Uterus (tissue), 4 donors: Measurements from ENCODE around the gene PVR. TPM values are rescaled to one million over a fixed set of nuclear protein-coding genes. Genes with fewer than 3 reads are reported as not detected.
"Not testable (repeated sequence)": the region's sequence is repeated elsewhere in the genome, so short reads cannot be mapped to it uniquely, and the experiment has no call there.

Source experiments
- DNase-seq, 2 donors: peaks; one replicate each; pipeline ENCODE4 v3.0.0-alpha.2; 2019 to 2020
- H3K27ac ChIP-seq, 2 donors: fragments of 200-600 bp; sonication (generic); 1 replicate in 1 of 2; 2 replicates in 1 of 2; pipeline ENCODE4 v1.5.1; 2016 to 2018
- H3K27me3 ChIP-seq, 2 donors: fragments of 200-600 bp; sonication (generic); one replicate each; pipeline ENCODE4 v1.5.1; 2018 to 2019; ENCODE audit warnings: control low read depth in 1 of 2
- H3K36me3 ChIP-seq, 2 donors: fragments of 200-600 bp; sonication (generic); one replicate each; pipeline ENCODE4 v1.5.1; 2019; ENCODE audit warnings: control low read depth in 1 of 2
- H3K4me1 ChIP-seq, 2 donors: fragments of 200-600 bp; sonication (generic); one replicate each; pipeline ENCODE4 v1.5.1; 2018 to 2019; ENCODE audit warnings: control low read depth in 1 of 2
- H3K4me3 ChIP-seq, 2 donors: fragments of 200-600 bp; sonication (generic); 1 replicate in 1 of 2; 2 replicates in 1 of 2; pipeline ENCODE4 v1.5.1; 2018 to 2019; ENCODE audit warnings: mild to moderate bottlenecking in 1 of 2
- H3K9me3 ChIP-seq, 2 donors: fragments of 200-600 bp; sonication (generic); one replicate each; pipeline ENCODE4 v1.5.1; 2019; ENCODE audit warnings: control low read depth in 1 of 2
- POLR2A ChIP-seq, 2 donors: fragments of 450-650 bp; IDR thresholded peaks; one replicate each; pipeline ENCODE4 v1.6.1; 2016; ENCODE audit warnings: antibody characterized with exemption in 2 of 2, mild to moderate bottlenecking in 1 of 2, moderate library complexity in 1 of 2
- intact Hi-C: fragments of 100-400 bp; cut with DNase I; formaldehyde crosslinking; loops from one replicate; pipeline ENCODE4 v1.15.1; 2023; ENCODE audit warnings: low total_unique reads
- total RNA-seq, 4 donors: library from RNA; depleted of rRNA in 3 of 4; stranded (reverse); fragments of >200 nt in 3 of 4; gene quantifications; one replicate each; pipeline versions ENCODE4 v1.1.0 to v1.2.4, GENCODE V29; 2014 to 2023
- TF ChIP-seq, protein P1 (sequence below), 4 experiments: fragments of 200-600 bp in 2 of 4; fragments of 450-650 bp in 2 of 4; sonication (generic) in 2 of 4; IDR thresholded peaks; one replicate each; pipeline ENCODE4 v1.5.1; 2016 to 2019; ENCODE audit warnings: antibody characterized with exemption in 4 of 4, mild to moderate bottlenecking in 2 of 4, moderate library complexity in 1 of 4
- donor health status: DM: yes; HTN: yes; CAD: no.

PVR gene
- total RNA-seq, 4 donors from 2014 or later, result 7.9 to 45.3 (median 28.0) TPM

DNA sequence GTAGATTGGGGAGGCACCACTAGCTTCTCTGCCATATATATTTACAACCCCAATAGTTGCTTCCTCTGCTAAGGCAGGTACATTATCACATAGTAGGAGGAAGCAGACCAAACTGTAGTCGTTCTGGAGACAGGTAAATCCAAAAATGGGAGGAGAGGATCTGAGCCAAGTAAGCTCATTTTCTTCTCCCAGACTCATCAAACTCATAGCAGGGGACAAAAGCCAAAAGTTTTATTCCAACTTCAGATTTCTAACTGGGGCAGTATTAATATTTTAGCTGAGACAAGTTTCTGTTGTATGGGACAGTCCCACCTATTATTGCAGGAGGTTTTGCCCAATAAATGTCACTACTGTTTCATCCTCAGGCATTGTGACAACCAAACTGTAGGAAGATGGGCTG lies 38.2 kb upstream of the PVR start:
- intact Hi-C loops, result no loop called here
- Histone ChIP-seq H3K36me3 (no peaks in the 10 kb centered on the region), H3K4me1 (no peaks in the 10 kb centered on the region), H3K4me3 (no peak overlapping the region), H3K27ac (no peak overlapping the region), H3K9me3 (no peaks in the 10 kb centered on the region), H3K27me3 (no peaks in the 10 kb centered on the region)
- DNase-seq, result no peak
- TF ChIP-seq POLR2A (IDR thresholded peaks at IDR 0.05), result no peak
- TF ChIP-seq, protein P1, sequence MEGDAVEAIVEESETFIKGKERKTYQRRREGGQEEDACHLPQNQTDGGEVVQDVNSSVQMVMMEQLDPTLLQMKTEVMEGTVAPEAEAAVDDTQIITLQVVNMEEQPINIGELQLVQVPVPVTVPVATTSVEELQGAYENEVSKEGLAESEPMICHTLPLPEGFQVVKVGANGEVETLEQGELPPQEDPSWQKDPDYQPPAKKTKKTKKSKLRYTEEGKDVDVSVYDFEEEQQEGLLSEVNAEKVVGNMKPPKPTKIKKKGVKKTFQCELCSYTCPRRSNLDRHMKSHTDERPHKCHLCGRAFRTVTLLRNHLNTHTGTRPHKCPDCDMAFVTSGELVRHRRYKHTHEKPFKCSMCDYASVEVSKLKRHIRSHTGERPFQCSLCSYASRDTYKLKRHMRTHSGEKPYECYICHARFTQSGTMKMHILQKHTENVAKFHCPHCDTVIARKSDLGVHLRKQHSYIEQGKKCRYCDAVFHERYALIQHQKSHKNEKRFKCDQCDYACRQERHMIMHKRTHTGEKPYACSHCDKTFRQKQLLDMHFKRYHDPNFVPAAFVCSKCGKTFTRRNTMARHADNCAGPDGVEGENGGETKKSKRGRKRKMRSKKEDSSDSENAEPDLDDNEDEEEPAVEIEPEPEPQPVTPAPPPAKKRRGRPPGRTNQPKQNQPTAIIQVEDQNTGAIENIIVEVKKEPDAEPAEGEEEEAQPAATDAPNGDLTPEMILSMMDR (IDR thresholded peaks at IDR 0.05), result no peak

DNA sequence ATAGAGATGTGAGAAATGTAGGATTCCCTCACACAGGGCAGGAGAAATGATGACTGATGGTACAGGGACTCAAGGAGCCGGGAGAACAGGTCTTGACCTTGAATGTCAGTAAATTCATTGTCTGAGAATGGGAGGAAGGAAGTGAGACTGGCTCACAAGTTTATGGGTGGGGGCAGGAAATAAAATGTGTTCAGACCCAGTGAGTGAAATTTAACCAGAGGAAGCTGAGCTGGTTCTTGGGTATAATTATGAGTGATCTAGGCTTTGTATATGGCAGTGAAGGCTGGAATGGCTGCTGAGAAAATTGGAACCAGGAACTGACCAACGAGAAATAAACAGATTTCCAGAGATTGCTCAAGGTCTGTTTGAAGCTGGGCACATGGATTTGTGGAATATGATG lies 36.7 kb upstream of the PVR start:
- no peak overlapping the region for H3K4me3 ChIP-seq
- DNase-seq, result peak in 1 of 2 donors; percentile 24
- H3K27me3 ChIP-seq, result no peaks in the 10 kb centered on the region
- no peaks in the 10 kb centered on the region for H3K9me3 ChIP-seq
- TF ChIP-seq POLR2A (IDR thresholded peaks at IDR 0.05), result no peak
- TF ChIP-seq, protein P1 (IDR thresholded peaks at IDR 0.05), result no peak
- H3K4me1 ChIP-seq, result no peaks in the 10 kb centered on the region
- no peak overlapping the region for H3K27ac ChIP-seq
- intact Hi-C loops, result no loop called here
- H3K36me3 ChIP-seq, result no peaks in the 10 kb centered on the region

DNA sequence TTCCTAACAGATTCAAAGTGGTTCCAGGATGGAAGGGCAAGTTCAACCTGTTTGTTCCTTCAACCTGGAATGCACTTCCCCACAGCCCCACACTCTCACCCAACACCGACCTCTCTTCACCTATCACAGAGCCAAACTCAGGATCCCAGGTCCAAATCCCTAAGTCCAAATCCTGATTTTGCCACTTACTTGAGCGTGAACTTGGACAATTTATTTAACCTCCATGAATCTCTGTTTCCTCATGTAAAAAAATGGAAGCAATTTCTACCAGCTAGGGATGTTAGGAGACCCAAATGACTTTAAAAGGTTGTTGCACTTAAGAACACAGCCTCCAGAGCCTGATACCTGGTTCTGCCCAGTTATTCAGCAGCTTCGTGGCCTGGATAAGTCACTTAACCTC lies 35.8 kb upstream of the PVR start:
- no peaks in the 10 kb centered on the region for H3K36me3 ChIP-seq
- no peaks in the 10 kb centered on the region for H3K4me1 ChIP-seq
- H3K27me3 ChIP-seq, result no peaks in the 10 kb centered on the region
- no peak for TF ChIP-seq POLR2A (IDR thresholded peaks at IDR 0.05)
- TF ChIP-seq, protein P1 (IDR thresholded peaks at IDR 0.05), result no peak
- DNase-seq, result no peak
- intact Hi-C loops, result no loop called here
- no peak overlapping the region for H3K4me3 ChIP-seq
- H3K27ac ChIP-seq, result no peak overlapping the region
- no peaks in the 10 kb centered on the region for H3K9me3 ChIP-seq

GRCh38 chr19:44608391-44608821 lies 35.3 kb upstream of the PVR start:
- Histone ChIP-seq H3K27me3 (no peaks in the 10 kb centered on the region), H3K36me3 (no peaks in the 10 kb centered on the region), H3K9me3 (no peaks in the 10 kb centered on the region), H3K27ac (no peak overlapping the region), H3K4me3 (no peak overlapping the region), H3K4me1 (no peaks in the 10 kb centered on the region)
- no peak for DNase-seq
- intact Hi-C loops, result no loop called here
- TF ChIP-seq, protein P1 (IDR thresholded peaks at IDR 0.05), result no peak
- TF ChIP-seq POLR2A (IDR thresholded peaks at IDR 0.05), result no peak

- Histone ChIP-seq H3K36me3 (no peaks in the 10 kb centered on the region), H3K4me1 (no peaks in the 10 kb centered on the region), H3K9me3 (no peaks in the 10 kb centered on the region), H3K4me3 (no peak overlapping the region), H3K27me3 (no peaks in the 10 kb centered on the region), H3K27ac (no peak overlapping the region)
- intact Hi-C loops, result no loop called here
- no peak for DNase-seq
- TF ChIP-seq, protein P1 (IDR thresholded peaks at IDR 0.05), result no peak
- TF ChIP-seq POLR2A (IDR thresholded peaks at IDR 0.05), result no peak
Observed at GRCh38 chr19:44609219-44609618, 34.5 kb upstream of the PVR start.

- intact Hi-C loops, H3K9me3 ChIP-seq, H3K27ac ChIP-seq, H3K4me1 ChIP-seq, H3K4me3 ChIP-seq, DNase-seq, H3K36me3 ChIP-seq, H3K27me3 ChIP-seq: not testable (repeated sequence)
Observed at GRCh38 chr19:44610497-44610896, 33.2 kb upstream of the PVR start.
